Subcutaneous abdominal adipose tissue (tissue), 5 donors: ENCODE results near the gene HABP4.

ENCODE experiments used
- H3K27ac ChIP-seq: one replicate; pipeline ENCODE4 v1.7.0; 2013; ENCODE audit warnings: low read depth, mild to moderate bottlenecking, inconsistent platforms, low read length, moderate library complexity
- H3K27me3 ChIP-seq, 5 donors: one replicate each; pipeline ENCODE4 v1.7.0; 2013; ENCODE audit warnings: low read length in 5 of 5, inconsistent platforms in 1 of 5; ENCODE audit not compliant: control insufficient read depth in 5 of 5, insufficient read depth in 4 of 5
- H3K36me3 ChIP-seq, 5 donors: one replicate each; pipeline ENCODE4 v1.7.0; 2013; ENCODE audit warnings: low read length in 5 of 5; ENCODE audit not compliant: control insufficient read depth in 5 of 5, insufficient read depth in 5 of 5
- H3K4me1 ChIP-seq, 5 donors: one replicate each; pipeline ENCODE4 v1.7.0; 2013; ENCODE audit warnings: low read length in 5 of 5, mild to moderate bottlenecking in 3 of 5, moderate library complexity in 1 of 5; ENCODE audit not compliant: control insufficient read depth in 5 of 5, insufficient read depth in 5 of 5
- H3K4me3 ChIP-seq, 5 donors: one replicate each; pipeline ENCODE4 v1.7.0; 2013; ENCODE audit warnings: low read length in 5 of 5, low read depth in 1 of 5
- H3K9ac ChIP-seq, 5 donors: one replicate each; pipeline ENCODE4 v1.7.0; 2013; ENCODE audit warnings: low read length in 5 of 5, mild to moderate bottlenecking in 4 of 5, moderate library complexity in 3 of 5
- H3K9me3 ChIP-seq, 5 donors: one replicate each; pipeline ENCODE4 v1.7.0; 2013; ENCODE audit warnings: low read length in 5 of 5; ENCODE audit not compliant: control insufficient read depth in 5 of 5
- donor health status: healthy.
- donor health status: healthy.
- donor health status: healthy.
- donor health status: healthy.
- donor health status: healthy.

HABP4 gene

GRCh38 chr9:96418083-96418919 lies 31.7 kb upstream of the HABP4 start, which contains the start of gene ZNF367:
ZNF367 (minus strand) TSS chr9:96418370; CDS start chr9:96418032, 338 bp downstream.
- no peaks in the 10 kb centered on the region for H3K27me3 ChIP-seq
- H3K4me1 ChIP-seq, result peaks cover 11 to 39% (median 29%) of the 10 kb centered on the region in 5 donors
- H3K4me3 ChIP-seq, result peak within 1 kb of the TSS; percentile 88 to 97 (median 93)
- no peaks in the 10 kb centered on the region for H3K36me3 ChIP-seq
- peak within 1 kb of the TSS; percentile 88 for H3K27ac ChIP-seq
- H3K9me3 ChIP-seq, result no peaks in the 10 kb centered on the region
- peak within 1 kb of the TSS in 4 of 5 donors; percentile 75 to 91 (median 87) for H3K9ac ChIP-seq

- no peaks in the 10 kb centered on the region for H3K36me3 ChIP-seq
- no peaks in the 10 kb centered on the region for H3K9me3 ChIP-seq
- peak overlapping the region; percentile 88 for H3K27ac ChIP-seq
- peak overlapping the region; percentile 16 to 91 (median 86) for H3K9ac ChIP-seq
- no peaks in the 10 kb centered on the region for H3K27me3 ChIP-seq
- H3K4me1 ChIP-seq, result peaks cover 11 to 39% (median 29%) of the 10 kb centered on the region in 5 donors
- peak overlapping the region; percentile 62 to 96 (median 73) for H3K4me3 ChIP-seq
These were observed 30.9 kb upstream of the HABP4 start for GRCh38 chr9:96418920-96419690.

- Histone ChIP-seq H3K27me3 (no peaks in the 10 kb centered on the region), H3K36me3 (no peaks in the 10 kb centered on the region), H3K4me1 (peaks cover 11 to 39% (median 29%) of the 10 kb centered on the region in 5 donors), H3K9me3 (no peaks in the 10 kb centered on the region), H3K4me3 (peak overlapping the region; percentile 62 to 96 (median 73)), H3K9ac (peak overlapping the region; percentile 16 to 91 (median 86)), H3K27ac (peak overlapping the region; percentile 88)
These were observed 30.3 kb upstream of the HABP4 start for GRCh38 chr9:96419691-96419969.

GRCh38 chr9:96420468-96421219 lies 29.3 kb upstream of the HABP4 start:
- Histone ChIP-seq H3K4me3 (peak overlapping the region in 1 of 5 donors; percentile 9), H3K9ac (peak overlapping the region in 1 of 5 donors; percentile 70), H3K36me3 (no peaks in the 10 kb centered on the region)

GRCh38 chr9:96423322-96423984 lies 26.5 kb upstream of the HABP4 start:
- no peak overlapping the region for H3K4me3 ChIP-seq
- H3K27me3 ChIP-seq, result no peaks in the 10 kb centered on the region
- H3K36me3 ChIP-seq, result no peaks in the 10 kb centered on the region
- H3K27ac ChIP-seq, result no peak overlapping the region
- H3K9ac ChIP-seq, result no peak overlapping the region
- H3K9me3 ChIP-seq, result no peaks in the 10 kb centered on the region
- peaks cover 8 to 29% (median 22%) of the 10 kb centered on the region in 5 donors for H3K4me1 ChIP-seq

More at GRCh38 chr9:96420468-96421219, 29.3 kb upstream of the HABP4 start:
- peaks cover 11 to 44% (median 32%) of the 10 kb centered on the region in 5 donors for H3K4me1 ChIP-seq
- no peaks in the 10 kb centered on the region for H3K27me3 ChIP-seq
- H3K27ac ChIP-seq, result peak overlapping the region; percentile 88
- no peaks in the 10 kb centered on the region for H3K9me3 ChIP-seq

- Histone ChIP-seq H3K4me3 (no peak overlapping the region), H3K4me1 (peaks cover 8 to 28% (median 22%) of the 10 kb centered on the region in 5 donors), H3K36me3 (no peaks in the 10 kb centered on the region), H3K27me3 (no peaks in the 10 kb centered on the region), H3K9me3 (no peaks in the 10 kb centered on the region), H3K9ac (no peak overlapping the region), H3K27ac (no peak overlapping the region)
These were observed 26.0 kb upstream of the HABP4 start for GRCh38 chr9:96423985-96424336.

- Histone ChIP-seq H3K4me3 (no peak overlapping the region), H3K4me1 (peaks cover 4 to 12% (median 9%) of the 10 kb centered on the region in 5 donors), H3K27ac (no peak overlapping the region), H3K9ac (no peak overlapping the region), H3K36me3 (no peaks in the 10 kb centered on the region), H3K9me3 (no peaks in the 10 kb centered on the region), H3K27me3 (no peaks in the 10 kb centered on the region)
These were observed 24.3 kb upstream of the HABP4 start for GRCh38 chr9:96425500-96426169.

- Histone ChIP-seq H3K4me1 (peaks cover 0 to 5% (median 4%) of the 10 kb centered on the region in 5 donors), H3K27me3 (no peaks in the 10 kb centered on the region), H3K36me3 (no peaks in the 10 kb centered on the region), H3K27ac (no peak overlapping the region), H3K4me3 (no peak overlapping the region), H3K9ac (no peak overlapping the region), H3K9me3 (no peaks in the 10 kb centered on the region)
These were observed 20.2 kb upstream of the HABP4 start for GRCh38 chr9:96429732-96430131.

GRCh38 chr9:96430377-96430776 lies 19.6 kb upstream of the HABP4 start:
- Histone ChIP-seq H3K36me3 (no peaks in the 10 kb centered on the region), H3K27me3 (no peaks in the 10 kb centered on the region), H3K4me1 (peaks cover 0 to 4% (median 2%) of the 10 kb centered on the region in 5 donors), H3K9ac (no peak overlapping the region), H3K9me3 (peaks cover 0 to 4% (median 0%) of the 10 kb centered on the region in 5 donors), H3K4me3 (no peak overlapping the region), H3K27ac (no peak overlapping the region)
